Osteocyte (in vitro differentiated cells): ENCODE results near the gene CMBL. TPM values are rescaled to one million over a fixed set of nuclear protein-coding genes. Genes with fewer than 3 reads are reported as not detected.
"Not testable (repeated sequence)": the region's sequence is repeated elsewhere in the genome, so short reads cannot be mapped to it uniquely, and the experiment has no call there.

Experiments used
- DNase-seq: peaks from one replicate; pipeline ENCODE4 v3.0.0; 2021; ENCODE audit warnings: mixed read lengths; ENCODE audit not compliant: unreplicated experiment; ENCODE audit errors: extremely low spot score
- H3K27ac Mint-ChIP-seq: one replicate; pipeline ENCODE4 v1.8.0; 2021; ENCODE audit warnings: mild to moderate bottlenecking, mixed read lengths; ENCODE audit not compliant: unreplicated experiment
- H3K27me3 Mint-ChIP-seq: one replicate; pipeline ENCODE4 v1.8.0; 2021; ENCODE audit warnings: mixed read lengths; ENCODE audit not compliant: unreplicated experiment
- H3K36me3 Mint-ChIP-seq: one replicate; pipeline ENCODE4 v1.8.0; 2021; ENCODE audit warnings: mixed read lengths; ENCODE audit not compliant: unreplicated experiment
- H3K4me1 Mint-ChIP-seq: one replicate; pipeline ENCODE4 v1.8.0; 2021; ENCODE audit warnings: mixed read lengths; ENCODE audit not compliant: unreplicated experiment
- H3K4me3 Mint-ChIP-seq: one replicate; pipeline ENCODE4 v1.8.0; 2021; ENCODE audit warnings: mild to moderate bottlenecking, moderate library complexity, mixed read lengths; ENCODE audit not compliant: unreplicated experiment
- H3K9me3 Mint-ChIP-seq: one replicate; pipeline ENCODE4 v1.8.0; 2021; ENCODE audit warnings: mixed read lengths; ENCODE audit not compliant: unreplicated experiment
- CTCF ChIP-seq: fragments of 200-600 bp; sonication (generic); IDR thresholded peaks from 2 replicates; pipeline ENCODE4 v1.5.0; 2021; ENCODE audit warnings: antibody characterized with exemption, mild to moderate bottlenecking, moderate library complexity
- total RNA-seq: library from RNA; stranded (reverse); gene quantifications from 2 replicates; pipeline ENCODE4 v1.2.1, GENCODE V29; 2021

Gene CMBL
- total RNA-seq, 1 donor from 2014 or later, result 23.3 TPM

- Mint-ChIP-seq H3K4me1 (peaks cover 30% of the 10 kb centered on the region), H3K4me3 (peak overlapping the region; percentile 89), H3K36me3 (peaks cover 4% of the 10 kb centered on the region), H3K27me3 (no peaks in the 10 kb centered on the region), H3K27ac (peak overlapping the region; percentile 99), H3K9me3 (no peaks in the 10 kb centered on the region)
- no peak for TF ChIP-seq CTCF
- peak; percentile 60 for DNase-seq
Observed at GRCh38 chr5:10248378-10249260, 59.1 kb downstream of the CMBL start.

- not testable (repeated sequence) for H3K27ac Mint-ChIP-seq, H3K36me3 Mint-ChIP-seq, H3K27me3 Mint-ChIP-seq, H3K9me3 Mint-ChIP-seq, H3K4me3 Mint-ChIP-seq
- peak; percentile 27 for DNase-seq
- peaks cover 23% of the 10 kb centered on the region for H3K4me1 Mint-ChIP-seq
Observed at GRCh38 chr5:10247217-10247616, 60.5 kb downstream of the CMBL start.

- H3K4me3 Mint-ChIP-seq, result no peak overlapping the region
- TF ChIP-seq CTCF, result no peak
- H3K36me3 Mint-ChIP-seq, result peaks cover 4% of the 10 kb centered on the region
- no peaks in the 10 kb centered on the region for H3K9me3 Mint-ChIP-seq
- H3K4me1 Mint-ChIP-seq, result peaks cover 19% of the 10 kb centered on the region
- DNase-seq, result peak; percentile 21
- H3K27ac Mint-ChIP-seq, result no peak overlapping the region
- H3K27me3 Mint-ChIP-seq, result no peaks in the 10 kb centered on the region
Observed at GRCh38 chr5:10246761-10247160, 60.9 kb downstream of the CMBL start.

GRCh38 chr5:10244342-10244944, 63.3 kb downstream of the CMBL start:
- no peak for TF ChIP-seq CTCF
- H3K27ac Mint-ChIP-seq, result no peak overlapping the region

GRCh38 chr5:10243660-10244240, 64.0 kb downstream of the CMBL start:
- TF ChIP-seq CTCF, result no peak
- H3K27ac Mint-ChIP-seq, result no peak overlapping the region
- H3K4me3 Mint-ChIP-seq, result no peak overlapping the region
- DNase-seq, result no peak
- no peaks in the 10 kb centered on the region for H3K9me3 Mint-ChIP-seq
- H3K4me1 Mint-ChIP-seq, result peaks cover 8% of the 10 kb centered on the region
- peaks cover 4% of the 10 kb centered on the region for H3K36me3 Mint-ChIP-seq
- no peaks in the 10 kb centered on the region for H3K27me3 Mint-ChIP-seq

More at GRCh38 chr5:10244342-10244944, 63.3 kb downstream of the CMBL start:
- Mint-ChIP-seq H3K36me3 (peaks cover 2% of the 10 kb centered on the region), H3K27me3 (no peaks in the 10 kb centered on the region), H3K9me3 (no peaks in the 10 kb centered on the region), H3K4me1 (peaks cover 9% of the 10 kb centered on the region), H3K4me3 (no peak overlapping the region)
- peak; percentile 21 for DNase-seq
